Stimulated activated CD8-positive, alpha-beta memory T cell treated with anti-CD3 and anti-CD28 coated beads, Interleukin-4, amount 100 ng/mL, for 4 hours (primary cell): ENCODE measurements around the gene PDIA6.

Experiments
- DNase-seq, 2 donors: peaks; one replicate each; pipeline ENCODE4 v3.0.0-alpha.2; 2020; ENCODE audit warnings: low read depth in 2 of 2, low spot score in 1 of 2

Gene PDIA6

GRCh38 chr2:10764896-10765295 is 47.7 kb downstream of the PDIA6 start:
- no peak for DNase-seq

GRCh38 chr2:10764096-10764785 is 48.3 kb downstream of the PDIA6 start:
- no peak for DNase-seq

DNA sequence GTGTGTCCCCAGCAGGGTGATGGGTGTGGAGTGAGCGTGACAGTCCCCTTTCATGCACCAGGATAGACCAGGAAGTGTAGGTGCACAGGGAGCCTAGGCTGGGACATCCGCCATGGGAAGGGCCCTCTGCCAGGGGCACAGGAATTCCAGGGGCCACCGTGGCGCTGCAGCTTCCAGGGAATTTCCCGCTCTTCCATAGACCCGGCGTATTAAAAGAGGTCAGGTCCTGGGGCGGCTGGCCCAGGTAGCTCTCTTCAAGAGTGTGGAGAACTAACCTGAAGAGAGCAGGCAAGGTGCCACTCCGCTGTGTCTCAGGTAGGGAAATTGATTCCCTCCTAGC is 49.2 kb downstream of the PDIA6 start:
- DNase-seq = no peak

DNA sequence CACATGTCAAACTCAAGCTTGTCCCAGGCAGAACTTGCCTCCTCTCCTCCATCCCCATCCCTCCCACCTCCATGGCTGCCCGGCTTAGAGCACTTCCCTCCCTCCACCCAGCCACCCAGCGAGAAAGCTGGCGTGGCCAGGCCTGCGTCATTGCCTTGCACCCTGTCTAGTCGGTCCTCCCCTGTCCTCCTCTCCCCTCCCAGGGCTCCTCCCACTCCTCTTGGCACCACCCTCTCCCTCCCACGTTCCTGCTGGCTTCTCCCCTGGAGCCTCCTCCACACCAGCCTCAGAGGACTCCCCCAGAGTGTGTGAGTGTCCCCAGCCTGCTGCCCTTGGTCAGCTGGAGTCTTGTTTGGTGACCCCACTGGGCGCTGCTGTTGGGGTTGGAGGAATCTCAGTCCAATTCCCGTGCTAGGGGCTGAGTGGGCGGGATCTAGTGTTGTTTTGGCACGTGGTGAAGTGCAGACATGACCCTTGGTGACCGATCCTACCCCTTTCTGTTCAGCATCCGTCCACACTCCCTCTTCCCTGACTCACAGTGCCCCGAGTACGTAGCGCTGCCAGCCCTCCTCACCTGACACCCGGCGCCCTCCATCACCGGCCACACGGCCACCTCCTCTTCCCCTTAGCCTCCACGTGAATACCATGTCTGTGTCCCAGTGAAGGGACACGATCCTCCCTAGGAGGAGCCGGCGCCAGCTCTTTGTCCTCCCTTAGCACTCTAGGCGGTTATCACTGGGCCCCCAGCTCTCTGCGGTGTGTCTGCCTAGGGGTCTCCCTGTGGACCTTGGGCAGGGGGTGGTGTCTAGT is 49.7 kb downstream of the PDIA6 start:
- DNase-seq = no peak

- DNase-seq = no peak
Measured at GRCh38 chr2:10761591-10761990, 51.0 kb downstream of the PDIA6 start.

DNA sequence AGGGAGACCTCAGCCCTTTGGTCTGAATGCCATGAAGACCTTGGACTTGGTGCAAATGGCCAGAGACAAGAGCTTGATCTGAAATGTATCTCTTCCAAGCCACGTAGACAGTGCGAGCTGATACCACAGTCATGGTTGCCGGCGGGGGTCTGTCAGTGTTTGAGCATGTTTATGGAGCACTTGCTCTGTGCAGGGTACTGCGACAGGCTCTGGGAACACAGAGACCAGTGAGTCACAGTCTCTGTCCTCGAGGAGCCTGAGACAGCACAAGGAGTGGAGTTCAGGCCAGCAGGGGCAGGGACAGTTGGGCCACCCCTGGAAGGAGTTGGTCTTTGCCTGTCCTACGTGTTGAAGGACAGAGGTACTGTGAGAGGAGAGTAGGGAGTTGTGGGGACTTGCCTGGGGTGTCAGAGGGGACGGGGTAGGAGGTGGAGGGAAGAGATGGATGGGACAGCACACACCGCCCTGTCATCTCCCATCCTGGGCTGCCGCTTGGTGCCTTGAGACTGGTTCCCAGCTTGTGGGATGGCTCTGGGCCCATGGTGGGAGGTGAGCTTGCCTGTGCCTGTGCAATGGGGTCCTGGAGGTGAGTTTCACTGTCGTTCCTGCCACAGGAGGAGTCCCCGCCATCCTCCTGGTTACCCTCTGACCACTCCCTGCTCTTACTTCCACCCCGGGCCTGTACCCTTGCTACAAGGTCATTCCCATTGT is 51.6 kb downstream of the PDIA6 start:
- no peak for DNase-seq

DNA sequence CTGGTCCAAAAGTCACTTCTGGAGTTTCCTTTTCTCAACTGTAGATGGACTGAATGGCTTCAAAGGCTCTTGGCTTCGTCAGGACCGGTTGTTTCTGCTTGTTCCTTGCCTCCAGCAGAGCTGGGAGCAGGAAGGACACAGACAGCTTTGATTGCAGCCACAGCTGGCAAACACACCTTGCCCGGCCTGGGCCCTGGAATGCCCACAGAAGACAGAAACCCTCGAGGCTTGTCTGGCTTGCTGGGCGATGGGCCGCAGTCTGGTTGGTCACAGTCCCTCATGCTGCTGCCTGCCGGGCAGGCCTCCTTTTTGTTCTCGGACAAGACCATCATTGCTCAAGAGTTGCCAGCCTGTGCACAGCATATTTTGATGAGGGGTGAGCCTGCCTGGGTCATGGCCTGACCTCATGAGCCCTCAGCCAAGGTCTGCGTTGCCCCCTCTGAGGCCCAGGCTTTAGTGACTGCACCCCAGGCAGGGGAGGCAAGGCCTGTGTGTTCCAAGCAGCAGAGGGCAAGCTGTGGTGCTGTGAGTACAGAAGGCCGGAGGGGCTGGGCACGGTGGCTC is 53.4 kb downstream of the PDIA6 start:
- DNase-seq = no peak

- no peak for DNase-seq
Measured at GRCh38 chr2:10757814-10758286, 54.7 kb downstream of the PDIA6 start.

DNA sequence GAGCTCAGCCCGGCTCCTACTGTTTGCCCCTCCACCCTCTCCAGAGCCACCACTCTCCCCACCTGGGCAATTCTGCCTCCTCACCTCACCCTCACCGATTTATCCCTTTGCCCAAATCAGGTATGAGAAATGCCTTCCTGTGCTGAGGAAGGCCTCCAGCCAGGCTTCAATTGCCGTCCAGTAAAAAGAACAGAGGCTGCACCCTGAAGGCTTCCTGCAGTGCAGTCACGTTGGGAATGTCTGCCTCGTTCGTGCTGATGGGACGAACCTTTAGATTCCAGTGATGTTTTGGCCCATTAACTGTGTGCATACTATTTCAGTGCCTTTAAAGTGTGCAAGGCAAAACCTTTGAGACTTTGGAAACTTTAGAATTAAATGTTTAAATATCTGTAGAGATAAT is 57.0 kb downstream of the PDIA6 start:
- no peak for DNase-seq

GRCh38 chr2:10753876-10754275 is 58.7 kb downstream of the PDIA6 start:
- DNase-seq = no peak

GRCh38 chr2:10753156-10753555 is 59.4 kb downstream of the PDIA6 start:
- DNase-seq = no peak

DNA sequence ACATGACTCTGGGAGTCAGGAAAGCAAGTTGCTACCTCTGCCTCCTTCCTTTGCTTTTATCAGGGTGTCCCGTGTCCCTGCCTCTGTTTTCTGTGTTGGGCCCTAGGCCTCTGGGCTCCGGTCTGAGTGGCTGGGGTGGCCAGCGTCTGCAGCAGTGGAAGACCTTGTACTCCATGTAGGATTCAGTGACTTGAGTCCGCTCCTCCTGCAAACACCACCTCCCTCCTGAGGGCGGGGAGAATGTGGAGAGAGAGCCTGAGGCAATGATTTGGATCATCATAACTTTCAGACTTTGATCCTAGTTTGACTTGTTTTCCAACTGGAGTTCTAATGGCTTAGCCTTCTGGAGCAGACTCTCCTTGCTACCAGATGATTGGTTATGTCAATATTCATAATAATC is 60.3 kb downstream of the PDIA6 start:
- no peak for DNase-seq

DNA sequence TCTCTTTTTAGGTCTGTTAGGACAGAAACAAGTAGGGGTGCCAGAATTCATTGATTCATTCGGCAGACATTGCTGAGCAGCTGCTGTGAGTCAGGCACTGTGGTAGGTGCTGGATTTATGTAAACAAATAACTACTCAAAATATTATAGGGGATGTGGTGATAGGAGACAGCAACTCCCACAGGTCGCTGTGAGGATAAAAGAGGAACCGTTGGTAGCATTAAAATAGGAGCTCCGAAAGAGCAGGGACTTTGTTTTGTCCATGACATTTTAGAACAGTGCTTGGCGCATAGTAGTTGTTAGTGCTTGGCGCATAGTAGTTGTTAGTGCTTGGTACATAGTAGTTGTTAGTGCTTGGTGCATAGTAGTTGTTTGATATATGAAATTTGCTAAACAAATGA is 62.0 kb downstream of the PDIA6 start:
- no peak for DNase-seq

GRCh38 chr2:10742666-10743065 is 69.9 kb downstream of the PDIA6 start:
- no peak for DNase-seq

DNA sequence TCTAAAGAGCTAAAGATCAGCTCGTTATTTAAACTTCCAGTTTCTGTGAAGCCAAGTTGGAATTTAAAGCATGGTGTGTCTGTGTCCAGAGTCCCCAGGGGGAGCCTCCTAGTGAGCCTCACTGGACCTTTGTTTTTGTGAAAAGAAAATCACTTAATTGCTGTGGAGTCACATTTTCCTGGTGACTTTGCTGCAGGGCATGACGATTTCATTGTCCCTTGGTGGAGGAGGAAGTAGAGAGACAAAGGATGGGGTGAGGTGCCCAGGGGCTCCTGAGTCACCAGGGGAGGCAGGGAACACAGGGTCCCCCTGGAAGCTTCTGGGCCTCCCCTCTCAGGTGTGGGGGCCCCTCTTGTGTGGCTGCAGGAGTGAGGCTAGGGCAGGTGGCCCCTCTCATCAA is 71.4 kb downstream of the PDIA6 start:
- no peak for DNase-seq

GRCh38 chr2:10740226-10740625 is 72.4 kb downstream of the PDIA6 start:
- no peak for DNase-seq

DNA sequence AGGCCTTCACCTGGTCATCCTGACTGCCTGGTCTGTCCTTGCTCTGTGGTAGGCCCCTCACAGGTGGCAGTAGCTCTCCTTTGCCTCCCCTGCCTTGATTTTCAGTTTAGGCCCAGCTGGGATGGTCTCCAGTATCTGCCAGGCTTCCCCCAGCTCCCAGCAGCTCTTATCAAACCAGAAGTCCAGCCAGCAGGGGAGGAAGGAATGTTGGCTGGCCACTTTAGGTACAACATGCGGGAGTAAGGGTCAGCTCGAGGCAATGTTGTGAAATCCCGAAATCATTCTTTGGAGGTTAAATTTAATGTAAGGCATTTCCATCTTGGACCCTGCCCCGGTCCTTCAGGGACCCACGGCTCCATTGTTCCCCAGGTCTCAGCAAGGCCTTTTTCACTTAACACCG is 74.4 kb downstream of the PDIA6 start:
- DNase-seq = no peak

GRCh38 chr2:10733980-10734379 is 78.6 kb downstream of the PDIA6 start:
- no peak for DNase-seq

DNA sequence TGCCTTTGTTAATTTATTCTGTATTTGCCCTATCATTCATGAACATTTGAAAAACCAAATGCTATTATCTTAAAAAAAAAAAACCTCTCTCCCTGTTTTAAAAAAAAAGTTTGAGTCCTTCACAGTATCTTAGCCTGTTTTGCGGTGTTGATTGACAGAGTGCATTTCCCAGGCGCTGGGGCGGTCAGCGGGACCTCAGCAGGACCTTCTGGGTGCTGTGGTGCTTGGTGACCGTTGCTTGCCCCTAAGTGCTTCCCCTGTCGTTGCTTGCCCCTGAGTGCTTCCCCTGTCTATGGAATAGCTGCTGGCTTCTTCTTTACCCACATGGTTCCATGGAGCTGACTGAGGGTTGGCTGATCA is 79.0 kb downstream of the PDIA6 start:
- DNase-seq = no peak
